Endothelial cell of hepatic sinusoid (primary cell): Measurements from ENCODE around the gene EMILIN2.
"Not testable (repeated sequence)": the region's sequence is repeated elsewhere in the genome, so short reads cannot be mapped to it uniquely, and the experiment has no call there.

Experiments
- in situ Hi-C: cut with HindIII; loops from 2 replicates; pipeline ENCODE4 v1.10.0; 2017; ENCODE audit warnings: low sequenced_read_pairs

The EMILIN2 gene

GRCh38 chr18:2843146-2843545 lies 3.7 kb upstream of the EMILIN2 start:
- in situ Hi-C loops, result no loop called here

DNA sequence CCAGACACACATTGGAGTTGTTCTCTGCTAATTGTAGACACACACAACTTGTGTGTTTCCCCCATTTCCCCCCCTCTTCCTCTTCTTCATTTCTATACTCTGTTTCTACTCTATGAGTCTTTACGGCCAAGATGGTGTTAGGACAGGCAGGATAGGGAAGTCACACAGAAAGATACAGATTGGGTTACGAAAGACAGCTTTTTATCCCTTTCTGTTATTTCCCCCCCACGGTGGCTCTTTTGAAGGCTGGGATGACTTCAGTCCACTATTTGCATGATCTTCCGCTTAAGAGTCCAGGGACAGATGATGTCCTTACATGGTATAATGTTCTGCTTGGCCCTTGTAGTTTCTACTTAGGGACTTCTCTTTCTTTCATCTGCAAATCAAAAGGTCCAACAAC lies 1.6 kb upstream of the EMILIN2 start:
- in situ Hi-C loops, result no loop called here

DNA sequence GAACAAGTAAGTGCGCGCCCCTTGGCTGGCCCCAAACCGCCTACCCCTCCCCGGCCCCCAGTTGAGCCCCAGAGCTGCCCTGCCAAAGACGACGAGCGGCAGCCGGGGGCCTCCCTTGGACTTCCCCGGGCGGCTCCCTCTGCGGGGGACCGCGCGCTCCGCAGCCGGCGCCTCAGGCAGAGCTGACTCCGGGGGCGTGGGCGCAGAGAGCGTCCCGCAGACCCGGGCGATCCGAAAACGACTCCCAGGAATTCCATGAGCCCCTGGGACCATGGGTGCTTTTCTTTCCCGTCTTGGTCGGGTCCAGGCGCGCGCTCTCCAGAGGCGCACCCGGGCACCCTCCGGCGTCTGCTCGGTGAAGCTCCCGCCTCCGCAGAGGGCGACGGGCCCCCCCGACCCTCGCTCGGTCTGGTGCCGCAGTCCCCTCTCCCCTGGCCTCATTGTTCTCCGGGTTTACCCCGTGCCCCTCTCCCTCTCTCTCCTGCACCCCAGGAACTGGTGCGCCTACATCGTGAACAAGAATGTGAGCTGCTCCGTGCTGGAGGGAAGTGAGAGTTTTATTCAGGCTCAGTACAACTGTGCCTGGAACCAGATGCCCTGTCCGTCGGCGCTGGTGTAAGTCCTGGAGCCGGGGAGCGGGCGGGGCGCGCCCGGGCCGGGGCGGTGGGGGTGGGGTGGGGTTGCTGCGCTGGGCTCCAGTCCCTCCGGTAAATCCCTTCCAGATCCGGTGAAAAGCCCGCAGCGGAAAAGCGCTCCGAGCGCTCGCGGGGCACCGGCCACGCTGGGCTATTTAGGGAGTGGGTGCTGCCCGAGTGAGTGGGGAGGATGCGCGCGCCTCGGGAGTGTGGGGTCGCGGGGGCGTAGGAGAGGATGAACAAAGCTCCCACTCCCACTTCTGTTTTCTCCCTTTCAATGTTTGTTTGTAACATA lies 776 bp downstream of the EMILIN2 start:
- in situ Hi-C loops, result no loop called here

DNA sequence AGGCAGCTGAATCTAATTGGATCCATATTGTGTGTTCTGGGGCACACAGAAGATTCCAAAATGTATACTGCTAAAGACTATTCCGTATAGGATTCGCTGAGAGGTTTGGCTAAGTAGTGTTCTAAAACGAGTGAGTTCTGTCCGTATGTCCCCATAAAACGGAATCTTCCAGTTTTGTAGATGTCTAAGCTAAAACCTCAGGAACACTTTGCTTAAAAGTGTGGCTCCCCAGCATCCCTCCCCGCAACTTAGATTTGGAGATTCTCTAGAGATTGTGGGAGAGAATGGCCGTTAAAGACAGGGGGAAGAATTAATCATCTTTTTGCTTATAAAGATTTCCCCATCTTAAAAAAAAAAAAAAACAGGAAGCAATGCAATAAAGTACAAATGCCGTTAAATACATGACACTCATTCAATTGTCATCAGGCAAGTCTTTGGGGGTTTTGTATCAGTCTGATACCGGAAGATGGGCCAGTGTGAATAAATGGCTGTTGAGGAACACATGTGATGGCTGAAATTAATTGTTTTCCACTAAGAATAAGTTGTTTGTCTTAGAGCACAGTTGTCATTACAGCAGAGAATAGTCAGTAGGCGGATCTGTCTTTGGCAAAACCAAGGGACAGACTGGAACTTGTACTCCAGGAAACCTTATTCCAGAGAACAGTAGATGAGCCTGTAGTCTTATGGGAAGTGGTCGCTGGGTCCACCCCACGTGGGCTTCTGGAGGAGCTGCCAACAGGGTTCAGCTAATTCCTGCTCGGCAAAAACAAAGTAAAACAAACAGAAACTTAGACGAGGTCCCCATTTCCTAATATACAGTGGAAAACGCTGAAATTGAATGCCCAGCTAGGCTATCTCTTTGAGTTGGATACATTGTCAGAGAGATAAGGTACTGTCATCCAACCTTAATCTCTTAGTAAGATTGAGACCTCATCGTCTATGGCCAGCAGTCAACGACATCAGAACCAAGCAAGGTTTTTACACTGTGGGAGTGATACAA lies 1.7 kb downstream of the EMILIN2 start:
- in situ Hi-C loops, result no loop called here

DNA sequence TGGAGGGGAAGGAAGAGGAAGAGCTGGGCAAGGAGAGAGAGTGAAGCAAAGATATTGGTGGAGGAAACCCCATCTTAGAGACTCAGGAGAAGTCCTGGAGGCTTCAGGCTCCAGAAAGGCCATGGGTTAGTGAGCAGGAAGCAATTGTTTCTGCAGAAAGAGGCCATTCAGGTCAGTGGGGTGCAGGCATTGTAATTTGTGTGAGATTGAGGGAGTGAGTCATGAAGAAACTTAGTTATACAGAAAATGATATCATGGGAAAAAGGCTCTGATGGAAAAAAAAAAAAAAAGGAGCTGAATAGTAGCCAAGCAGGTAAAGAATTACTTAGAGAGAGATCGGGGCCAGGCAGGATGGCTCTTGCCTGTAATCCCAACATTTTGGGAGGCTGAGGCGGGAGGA lies 4.0 kb downstream of the EMILIN2 start:
- in situ Hi-C loops, result no loop called here

DNA sequence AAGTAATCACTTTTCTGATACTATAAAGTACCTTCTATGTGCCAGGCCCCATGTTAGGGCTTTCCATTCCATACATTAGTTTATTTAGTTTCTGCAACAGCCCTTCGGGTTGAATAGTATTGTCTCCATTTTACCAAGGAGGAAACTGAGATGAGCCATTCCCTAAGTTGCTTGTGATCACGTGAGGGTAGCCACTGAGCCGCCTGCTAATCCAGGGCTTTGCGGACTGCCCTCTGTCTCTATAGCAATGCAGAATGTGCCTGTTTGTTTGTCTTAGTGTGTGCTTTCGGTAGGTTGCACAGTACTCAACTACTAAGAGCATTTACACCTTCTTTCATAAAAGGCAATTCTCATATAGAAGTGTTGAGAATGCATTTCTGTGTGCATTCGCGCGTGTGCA lies 5.0 kb downstream of the EMILIN2 start:
- in situ Hi-C loops, result no loop called here

DNA sequence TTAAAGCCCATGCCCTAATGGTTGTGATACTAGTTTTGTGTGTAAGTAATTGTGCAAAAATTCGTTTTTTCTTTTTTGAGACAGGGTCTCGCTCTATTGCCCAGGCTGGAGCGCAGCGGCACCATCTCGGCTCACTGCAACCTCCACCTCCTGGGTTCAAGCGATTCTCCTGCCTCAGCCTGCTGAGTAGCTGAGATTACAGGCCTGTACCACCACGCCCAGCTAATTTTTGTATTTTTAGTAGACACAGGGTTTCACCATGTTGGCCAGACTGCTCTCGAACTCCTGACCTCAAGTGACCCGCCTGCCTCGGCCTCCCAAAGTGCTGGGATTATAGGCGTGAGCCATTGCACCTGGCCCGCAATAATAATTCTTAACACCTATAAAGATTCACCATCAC lies 5.7 kb downstream of the EMILIN2 start:
- in situ Hi-C loops, result not testable (repeated sequence)

- in situ Hi-C loops, result no loop called here
These were observed 6.5 kb downstream of the EMILIN2 start for GRCh38 chr18:2853173-2853925.

DNA sequence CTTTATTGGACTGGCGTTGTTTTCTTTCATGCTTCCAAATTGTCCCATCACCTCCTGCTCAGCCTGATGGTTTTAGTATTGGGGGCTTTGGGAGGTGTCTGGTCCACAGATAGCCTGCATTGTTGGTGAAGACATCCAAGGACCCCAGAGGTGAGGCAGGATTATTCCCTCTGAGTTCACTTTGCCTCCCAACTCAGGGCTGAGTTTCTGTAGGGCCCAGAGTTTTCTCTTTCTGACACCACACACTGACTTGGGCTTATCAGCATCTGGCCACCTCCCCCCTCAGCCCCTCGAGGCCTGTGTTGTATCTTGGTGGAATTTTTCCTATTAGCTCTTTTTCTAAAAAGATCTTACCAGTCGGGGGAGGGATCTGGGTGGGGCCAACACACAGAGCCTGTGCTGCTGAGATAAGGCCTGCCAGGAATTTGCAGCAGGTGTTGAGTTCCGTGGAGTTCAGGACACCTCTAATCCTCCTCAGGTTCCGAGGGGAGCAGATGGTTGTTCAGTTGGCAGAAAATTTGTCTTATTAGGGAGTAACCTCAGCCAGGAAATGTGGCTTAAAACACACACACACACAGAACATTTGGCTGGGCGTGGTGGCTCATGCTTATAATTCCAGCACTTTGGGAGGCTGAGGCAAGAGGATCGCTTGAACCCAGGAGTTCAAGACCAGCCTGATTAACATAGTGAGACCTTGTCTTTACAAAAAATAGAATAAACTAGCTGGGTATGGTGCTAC lies 7.3 kb downstream of the EMILIN2 start:
- in situ Hi-C loops, result no loop called here

DNA sequence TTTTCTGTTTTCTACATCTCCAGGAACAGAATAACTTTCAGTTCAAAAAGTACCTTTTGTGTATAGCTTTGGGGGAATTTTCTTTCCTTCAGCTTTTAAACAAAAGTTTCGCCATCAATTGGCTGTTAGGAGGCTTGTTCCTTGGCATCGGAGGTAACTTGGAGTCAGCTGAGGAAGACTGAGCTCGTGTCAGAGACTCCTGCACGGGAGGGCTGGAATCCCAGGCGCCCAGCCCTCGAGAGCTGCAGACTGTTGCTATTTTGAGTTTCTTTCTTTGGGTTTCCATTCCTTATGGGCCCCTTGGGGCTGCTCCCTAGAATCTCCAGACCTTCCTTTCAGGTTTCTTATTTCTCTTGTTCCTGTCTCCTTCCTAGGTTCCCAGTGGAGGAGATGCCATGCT lies 8.1 kb downstream of the EMILIN2 start:
- in situ Hi-C loops, result loop anchor here (5.0 kb wide), 1 partner anchor 53 kb away; no protein-coding TSS in a partner anchor

DNA sequence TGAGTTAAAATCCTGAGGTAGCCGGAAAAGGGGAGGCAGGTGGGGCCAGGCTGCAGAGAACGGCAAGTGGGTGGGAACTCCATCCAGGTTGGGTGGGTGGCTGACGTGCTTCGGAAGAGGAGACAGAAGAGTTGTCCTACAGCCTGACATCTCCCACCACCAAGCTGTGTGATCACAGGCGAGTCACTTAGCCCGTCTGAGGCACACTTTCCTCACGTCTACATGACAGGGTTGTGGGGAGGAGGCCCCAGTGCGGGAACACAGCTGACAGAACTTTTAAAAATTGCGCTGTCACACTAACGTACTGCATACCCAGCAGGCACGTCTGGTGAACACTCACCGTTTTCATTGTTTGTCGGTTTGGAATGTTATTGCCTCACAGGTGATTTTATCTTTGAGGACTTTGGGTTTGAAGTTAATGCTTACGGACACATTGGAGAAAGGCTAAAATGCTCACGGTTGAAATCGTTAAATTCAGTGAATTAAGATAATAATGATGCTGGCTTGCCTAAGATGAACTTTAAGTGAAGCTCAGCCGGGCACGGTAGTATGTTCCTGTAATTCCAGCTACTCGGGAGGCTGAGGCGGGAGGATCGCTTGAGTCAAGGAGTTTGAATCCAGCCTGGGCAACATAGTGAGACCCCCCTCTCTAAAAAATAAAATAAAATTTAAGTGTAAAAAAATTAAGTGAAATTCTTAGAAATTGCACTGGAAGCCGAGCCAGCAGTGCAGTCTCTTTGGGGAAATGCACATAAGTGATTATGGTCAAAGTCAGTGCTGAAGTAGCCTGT lies 8.9 kb downstream of the EMILIN2 start:
- in situ Hi-C loops, result loop anchor here (5.0 kb wide), 1 partner anchor 53 kb away; no protein-coding TSS in a partner anchor

DNA sequence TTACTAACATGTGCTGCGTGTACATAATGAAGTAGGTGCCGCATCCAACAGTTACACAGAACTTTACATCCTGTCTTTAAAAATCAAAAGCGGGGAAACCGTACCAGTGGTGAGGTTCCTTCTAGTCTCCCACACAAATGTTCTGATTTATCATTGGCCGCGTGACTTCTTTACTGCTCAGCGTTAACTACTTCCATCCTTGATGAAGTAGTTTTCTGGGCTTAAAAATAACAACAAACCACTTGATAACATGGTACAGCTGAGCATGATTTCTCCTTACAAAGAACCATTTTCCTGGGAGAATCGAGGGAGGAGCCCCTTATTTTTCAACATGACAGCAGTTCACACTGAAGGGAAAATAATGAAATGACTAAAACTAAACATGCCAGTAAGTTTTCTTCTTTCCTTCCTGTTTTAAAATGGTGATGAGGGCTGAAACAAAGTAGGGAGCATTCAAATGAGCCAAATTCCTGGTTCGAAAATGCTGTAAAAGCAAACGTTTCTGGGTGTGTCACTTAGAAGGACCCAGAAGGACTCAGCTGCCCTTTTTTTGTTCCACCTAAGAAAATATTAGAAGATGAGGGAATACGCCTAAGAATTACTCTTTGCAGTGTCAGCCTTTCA lies 9.9 kb downstream of the EMILIN2 start:
- in situ Hi-C loops, result loop anchor here (5.0 kb wide), 1 partner anchor 54 kb away; no protein-coding TSS in a partner anchor

DNA sequence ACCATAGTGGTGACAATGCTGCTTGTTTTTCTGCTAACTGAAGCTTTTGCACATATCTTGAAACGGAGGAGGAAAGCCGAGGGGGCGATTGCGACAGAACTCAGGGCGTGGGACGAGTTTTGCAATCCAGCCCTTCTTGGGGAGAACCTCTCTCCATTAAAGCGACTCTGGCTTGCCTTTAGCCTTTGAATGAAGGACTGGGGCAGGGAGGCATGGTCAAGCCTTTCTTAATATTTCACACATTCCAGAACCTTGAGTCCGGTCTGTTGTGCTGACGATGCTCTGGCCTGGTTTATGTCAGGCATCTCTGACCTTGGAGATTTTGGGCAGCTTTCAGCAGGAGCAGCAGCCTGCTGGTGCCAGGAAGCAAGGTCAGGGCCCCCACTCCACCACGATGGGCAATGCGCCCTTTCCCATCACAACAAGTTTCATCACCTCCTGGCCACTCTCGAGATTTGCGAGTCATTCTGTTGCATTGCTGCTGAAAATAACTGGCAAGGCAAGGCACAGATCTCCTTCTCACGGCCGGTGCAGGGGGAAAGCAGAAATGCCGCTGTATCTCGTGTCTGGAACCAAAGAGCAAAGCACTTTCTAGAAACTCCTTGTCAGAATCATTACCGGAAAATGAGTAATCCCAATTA lies 10.8 kb downstream of the EMILIN2 start:
- in situ Hi-C loops, result loop anchor here (5.0 kb wide), 1 partner anchor 55 kb away; no protein-coding TSS in a partner anchor

DNA sequence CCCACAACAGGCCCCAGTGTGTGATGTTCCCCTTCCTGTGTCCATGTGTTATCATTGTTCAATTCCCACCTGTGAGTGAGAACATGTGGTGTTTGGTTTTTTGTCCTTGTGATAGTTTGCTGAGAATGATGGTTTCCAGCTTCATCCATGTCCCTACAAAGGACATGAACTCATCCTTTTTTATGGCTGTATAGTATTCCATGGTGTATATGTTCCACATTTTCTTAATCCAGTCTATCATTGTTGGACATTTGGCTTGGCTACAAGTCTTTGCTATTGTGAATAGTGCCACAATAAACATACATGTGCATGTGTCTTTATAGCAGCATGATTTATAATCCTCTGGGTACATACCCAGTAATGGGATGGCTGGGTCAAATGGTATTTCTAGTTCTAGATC lies 13.6 kb downstream of the EMILIN2 start:
- in situ Hi-C loops, result not testable (repeated sequence)

- in situ Hi-C loops, result not testable (repeated sequence)
These were observed 17.2 kb downstream of the EMILIN2 start for GRCh38 chr18:2863997-2864396.

GRCh38 chr18:2866465-2866864 lies 19.7 kb downstream of the EMILIN2 start:
- in situ Hi-C loops, result not testable (repeated sequence)

DNA sequence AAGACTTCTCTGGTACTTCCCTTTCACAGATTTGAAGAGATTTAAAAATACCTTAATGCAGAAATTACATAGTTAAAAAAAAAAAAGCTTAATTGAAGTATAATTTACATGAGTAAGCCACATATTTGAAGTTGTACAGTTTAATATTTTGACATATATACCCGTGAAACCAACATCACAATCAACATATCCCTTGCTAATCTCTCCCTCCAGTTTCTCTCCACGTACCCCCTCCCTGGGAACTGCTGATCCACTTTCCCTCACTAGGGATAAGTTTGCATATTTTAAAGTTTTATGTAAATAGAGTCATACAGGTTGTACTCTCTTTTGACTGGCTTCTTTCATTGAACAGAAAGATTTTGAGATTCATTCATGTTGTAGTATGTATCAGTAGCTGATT lies 22.4 kb downstream of the EMILIN2 start:
- in situ Hi-C loops, result no loop called here

- in situ Hi-C loops, result loop anchor here (5.0 kb wide), 1 partner anchor 44 kb away; no protein-coding TSS in a partner anchor
These were observed 24.4 kb downstream of the EMILIN2 start for GRCh38 chr18:2871111-2871720.
